OCI-LY7 (cell line): ENCODE measurements around the gene GSTM1. TPM values are rescaled to one million over a fixed set of nuclear protein-coding genes. Genes with fewer than 3 reads are reported as not detected.
"Not testable (repeated sequence)": the region's sequence is repeated elsewhere in the genome, so short reads cannot be mapped to it uniquely, and the experiment has no call there.

ENCODE experiments used
- BruUV-seq: library from RNA; stranded (reverse); fragments of 400-500 nt; replicated peaks from 2 replicates; lab custom pipeline; 2021; lab: Mats Ljungman, UMichigan
- CTCF ChIA-PET: fragments of 300-600 bp; sonication (Branson Sonifier 250); formaldehyde crosslinking; loops from one replicate; lab custom pipeline; 2022; ENCODE audit warnings: antibody characterized with exemption; ENCODE audit not compliant: unreplicated experiment; lab: Charles Lee
- POLR2A ChIA-PET: fragments of 300-600 bp; sonication (Branson Sonifier 250); formaldehyde crosslinking; loops from one replicate; lab custom pipeline; 2022; ENCODE audit warnings: antibody characterized with exemption; lab: Charles Lee
- DNase-seq: peaks from one replicate; pipeline ENCODE4 v3.0.0-alpha.2; 2015; ENCODE audit warnings: low spot score
- H2AFZ ChIP-seq: fragments of 200-600 bp; sonication (generic), shearing (Covaris generic); 2 replicates; pipeline ENCODE4 v1.6.1; 2014; ENCODE audit warnings: mild to moderate bottlenecking, antibody characterized with exemption, low read length, moderate library complexity
- H3K27ac ChIP-seq: fragments of 200-600 bp; sonication (generic); 2 replicates; pipeline ENCODE4 v1.5.1; 2014; ENCODE audit warnings: mixed run types, low read depth, mild to moderate bottlenecking, moderate library complexity, low read length, inconsistent platforms; ENCODE audit not compliant: poor library complexity, severe bottlenecking
- H3K36me3 ChIP-seq: fragments of 200-600 bp; sonication (generic); 2 replicates; pipeline ENCODE4 v1.6.1; 2014; ENCODE audit warnings: mild to moderate bottlenecking, antibody characterized with exemption, low read length, moderate library complexity, mixed read lengths; ENCODE audit not compliant: insufficient read depth
- H3K4me1 ChIP-seq: fragments of 200-600 bp; sonication (generic); 2 replicates; pipeline ENCODE4 v1.5.1; 2014; ENCODE audit warnings: mild to moderate bottlenecking, low read length; ENCODE audit not compliant: insufficient read depth, poor library complexity, severe bottlenecking
- H3K4me2 ChIP-seq: fragments of 200-600 bp; sonication (generic); 2 replicates; pipeline ENCODE4 v1.6.1; 2014; ENCODE audit warnings: mild to moderate bottlenecking, low read length
- H3K4me3 ChIP-seq: fragments of 200-600 bp; sonication (generic); 2 replicates; pipeline ENCODE4 v1.5.1; 2014; ENCODE audit warnings: mild to moderate bottlenecking, low read depth, low read length; ENCODE audit not compliant: poor library complexity, severe bottlenecking
- H3K79me2 ChIP-seq: fragments of 200-600 bp; sonication (generic); 2 replicates; pipeline ENCODE4 v1.6.1; 2016; ENCODE audit warnings: low read depth, mild to moderate bottlenecking, low read length, moderate library complexity, mixed read lengths; ENCODE audit not compliant: insufficient read depth
- H3K9me2 ChIP-seq: fragments of 200-600 bp; sonication (generic); 2 replicates; pipeline ENCODE4 v1.6.1; 2016; ENCODE audit warnings: mild to moderate bottlenecking, low read length, mixed read lengths; ENCODE audit not compliant: insufficient read depth
- H3K9me3 ChIP-seq: fragments of 200-600 bp; sonication (generic); 2 replicates; pipeline ENCODE4 v1.6.1; 2014; ENCODE audit warnings: mild to moderate bottlenecking, mixed run types, low read length, mixed read lengths
- H4K20me1 ChIP-seq: fragments of 200-600 bp; sonication (generic); 2 replicates; pipeline ENCODE4 v1.6.1; 2014; ENCODE audit warnings: mild to moderate bottlenecking, antibody characterized with exemption, low read length, moderate library complexity, mixed read lengths; ENCODE audit not compliant: insufficient read depth
- EZH2phosphoT487 ChIP-seq: fragments of 200-600 bp; sonication (generic); IDR thresholded peaks from 2 replicates; pipeline ENCODE4 v1.6.1; 2018; ENCODE audit warnings: low read depth, borderline replicate concordance, mild to moderate bottlenecking, mixed run types, antibody characterized with exemption, low read length, moderate library complexity, mixed read lengths
- intact Hi-C: fragments of 100-400 bp; cut with micrococcal nuclease; formaldehyde crosslinking; loops from one replicate; pipeline ENCODE4 v1.10.0; 2022; ENCODE audit not compliant: unreplicated experiment
- total RNA-seq, 2 experiments: library from RNA; depleted of rRNA in 1 of 2; stranded (reverse); fragments of >200 nt in 1 of 2; shearing (Covaris generic) in 1 of 2; gene quantifications; 2 replicates each; pipeline ENCODE4 v1.2.3, GENCODE V29; 2014 to 2022
- TF ChIP-seq, protein P1 (sequence below): fragments of 200-600 bp; sonication (generic); conservative IDR thresholded peaks from 2 replicates; pipeline ENCODE4 v1.5.1; 2014; ENCODE audit warnings: mild to moderate bottlenecking, antibody characterized with exemption, low read length, moderate library complexity, mixed read lengths

GSTM1 gene
- total RNA-seq, 2 experiments from 2014 or later = not detected

GRCh38 chr1:109671067-109671466 is 16.6 kb upstream of the GSTM1 start:
- ChIA-PET POLR2A (interaction anchor here (0.6 kb wide), 1 partner anchor 54 kb away, joined by 3 read pairs; no protein-coding TSS in a partner anchor), CTCF (interaction anchor here (1.0 kb wide), 2 partner anchors 31 to 49 kb away, joined by 3 read pairs; no protein-coding TSS in a partner anchor)
- BruUV-seq = no TSS peak
- Histone ChIP-seq H3K27ac (no peak overlapping the region), H2AFZ (no peak overlapping the region), H3K9me2 (no peaks in the 10 kb centered on the region), H3K9me3 (no peaks in the 10 kb centered on the region), H4K20me1 (no peaks in the 10 kb centered on the region), H3K4me2 (no peak overlapping the region), H3K79me2 (no peaks in the 10 kb centered on the region), H3K4me1 (no peaks in the 10 kb centered on the region), H3K36me3 (no peaks in the 10 kb centered on the region), H3K4me3 (no peak overlapping the region)
- intact Hi-C loops = no loop called here
- no peak for DNase-seq
- TF ChIP-seq, protein P1, sequence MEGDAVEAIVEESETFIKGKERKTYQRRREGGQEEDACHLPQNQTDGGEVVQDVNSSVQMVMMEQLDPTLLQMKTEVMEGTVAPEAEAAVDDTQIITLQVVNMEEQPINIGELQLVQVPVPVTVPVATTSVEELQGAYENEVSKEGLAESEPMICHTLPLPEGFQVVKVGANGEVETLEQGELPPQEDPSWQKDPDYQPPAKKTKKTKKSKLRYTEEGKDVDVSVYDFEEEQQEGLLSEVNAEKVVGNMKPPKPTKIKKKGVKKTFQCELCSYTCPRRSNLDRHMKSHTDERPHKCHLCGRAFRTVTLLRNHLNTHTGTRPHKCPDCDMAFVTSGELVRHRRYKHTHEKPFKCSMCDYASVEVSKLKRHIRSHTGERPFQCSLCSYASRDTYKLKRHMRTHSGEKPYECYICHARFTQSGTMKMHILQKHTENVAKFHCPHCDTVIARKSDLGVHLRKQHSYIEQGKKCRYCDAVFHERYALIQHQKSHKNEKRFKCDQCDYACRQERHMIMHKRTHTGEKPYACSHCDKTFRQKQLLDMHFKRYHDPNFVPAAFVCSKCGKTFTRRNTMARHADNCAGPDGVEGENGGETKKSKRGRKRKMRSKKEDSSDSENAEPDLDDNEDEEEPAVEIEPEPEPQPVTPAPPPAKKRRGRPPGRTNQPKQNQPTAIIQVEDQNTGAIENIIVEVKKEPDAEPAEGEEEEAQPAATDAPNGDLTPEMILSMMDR = no peak
- TF ChIP-seq EZH2phosphoT487 = no peak

GRCh38 chr1:109673861-109674260 is 13.8 kb upstream of the GSTM1 start:
- intact Hi-C loops, H3K4me2 ChIP-seq, DNase-seq, H3K9me2 ChIP-seq, BruUV-seq, H3K36me3 ChIP-seq, H4K20me1 ChIP-seq, POLR2A ChIA-PET, H3K27ac ChIP-seq, H2AFZ ChIP-seq, CTCF ChIA-PET, H3K9me3 ChIP-seq, H3K4me3 ChIP-seq, H3K79me2 ChIP-seq, H3K4me1 ChIP-seq: not testable (repeated sequence)

- CTCF ChIA-PET, H3K79me2 ChIP-seq, H3K4me3 ChIP-seq, intact Hi-C loops, H3K4me1 ChIP-seq, H3K4me2 ChIP-seq, DNase-seq, H3K9me3 ChIP-seq, BruUV-seq, H2AFZ ChIP-seq, H3K9me2 ChIP-seq, H4K20me1 ChIP-seq, H3K27ac ChIP-seq, H3K36me3 ChIP-seq: not testable (repeated sequence)
- POLR2A ChIA-PET = interaction anchor here (0.6 kb wide), 1 partner anchor 37 kb away, joined by 3 read pairs; no protein-coding TSS in a partner anchor
These were observed 10.8 kb upstream of the GSTM1 start for GRCh38 chr1:109676683-109677381.
